Measurements from ENCODE around the gene NUP62.

Gene NUP62

DNA sequence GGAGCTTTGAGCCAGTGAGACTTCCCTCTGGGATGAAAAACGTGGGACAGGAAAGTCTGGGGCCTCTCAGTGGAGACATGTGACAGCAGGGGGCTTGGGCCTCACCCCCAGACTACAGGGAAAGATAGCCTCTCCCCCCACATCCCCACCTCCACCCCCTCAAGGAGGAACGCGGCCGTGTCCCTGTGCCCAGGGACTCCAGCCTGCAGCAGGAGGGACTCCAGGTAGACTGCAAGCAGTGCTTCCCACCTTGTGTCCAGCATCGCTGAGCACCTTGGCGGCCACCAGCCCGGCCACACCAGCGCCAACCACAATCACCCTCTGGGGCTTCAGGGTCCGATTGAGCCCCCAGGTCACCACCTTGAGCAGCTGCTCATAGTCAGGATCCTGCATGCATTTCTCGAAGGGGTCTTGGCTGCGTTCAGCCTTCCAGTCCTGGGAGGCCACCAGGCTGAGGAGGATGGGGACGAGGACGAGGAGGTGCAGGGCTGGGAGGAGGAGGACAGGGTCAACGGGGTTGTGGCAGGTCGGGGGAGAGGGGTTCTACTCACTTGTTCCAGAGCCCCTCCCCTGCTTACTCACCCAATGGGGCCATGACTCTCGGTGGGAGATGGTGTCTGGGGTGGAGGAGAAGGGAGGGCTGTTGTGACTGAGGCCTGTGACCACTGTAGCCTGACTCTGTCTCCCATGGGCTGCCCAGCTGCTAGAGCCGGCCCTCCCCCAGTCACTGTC lies 33.6 kb downstream of the NUP62 start:
- no peak for DNase-seq

DNA sequence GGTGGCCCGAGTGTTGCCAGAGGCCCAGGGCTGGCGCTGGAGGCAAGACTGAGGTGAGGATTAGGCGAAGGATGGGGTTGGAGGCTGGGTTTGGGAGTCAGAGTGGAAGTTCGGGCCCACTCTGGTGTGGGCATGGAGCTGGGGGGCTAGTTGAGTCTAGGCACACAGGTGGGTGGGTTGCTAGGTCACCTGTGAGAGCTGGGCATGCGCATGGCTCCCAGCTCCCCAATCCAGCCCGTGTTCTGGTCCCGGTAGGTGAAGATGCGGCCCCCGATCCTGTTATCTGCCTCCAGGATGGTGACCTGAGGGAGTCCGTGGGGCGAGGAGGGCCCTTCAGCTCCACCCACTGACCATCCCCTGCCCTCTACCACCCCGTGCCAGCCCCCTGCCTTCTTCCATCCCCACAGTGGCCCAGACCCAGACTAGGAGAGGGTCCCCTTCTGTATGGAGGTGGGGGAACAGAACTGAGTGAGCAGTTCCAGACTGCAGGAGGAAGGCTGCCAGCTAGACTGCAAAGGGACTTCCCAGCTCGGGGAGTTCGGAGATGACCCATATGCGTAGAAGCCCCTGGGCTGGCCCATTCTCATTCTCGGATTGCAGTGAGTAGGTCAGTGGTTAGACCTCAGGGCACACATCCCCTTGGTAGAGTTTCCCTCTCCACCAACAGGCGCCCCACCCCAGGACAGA lies 34.3 kb downstream of the NUP62 start:
- DNase-seq: peak; percentile 75 to 88

DNA sequence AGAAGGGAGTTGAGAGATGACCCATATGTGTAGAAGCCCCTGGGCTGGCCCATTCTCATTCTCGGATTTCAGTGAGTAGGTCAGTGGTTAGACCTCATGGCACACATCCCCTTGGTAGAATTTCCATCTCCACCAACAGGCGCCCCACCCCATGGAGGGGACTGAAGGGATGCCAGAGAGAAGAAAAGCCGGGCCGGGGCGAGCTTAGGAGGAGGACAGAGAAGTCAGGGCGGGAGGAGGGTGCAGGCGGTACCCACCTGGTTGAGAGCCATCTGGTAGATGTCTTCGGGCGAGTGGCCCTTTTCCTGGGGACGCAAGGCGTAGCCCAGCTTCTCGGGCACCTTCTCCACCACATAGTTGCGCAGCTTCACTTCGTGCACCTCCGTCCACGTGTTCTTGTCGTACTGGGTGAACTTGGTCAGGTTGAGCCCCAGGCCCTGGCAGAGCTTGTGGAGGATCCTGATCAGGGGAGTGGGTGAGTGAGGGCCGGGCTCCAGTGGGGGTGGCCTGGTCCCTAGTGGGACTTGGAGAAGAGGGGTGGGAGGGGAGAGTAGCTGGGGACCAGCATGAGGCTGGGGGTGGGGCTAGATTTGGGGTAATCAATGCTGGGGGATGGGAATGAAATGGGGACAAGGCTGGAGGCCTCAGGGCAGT lies 35.2 kb downstream of the NUP62 start:
- no peak for DNase-seq

DNA sequence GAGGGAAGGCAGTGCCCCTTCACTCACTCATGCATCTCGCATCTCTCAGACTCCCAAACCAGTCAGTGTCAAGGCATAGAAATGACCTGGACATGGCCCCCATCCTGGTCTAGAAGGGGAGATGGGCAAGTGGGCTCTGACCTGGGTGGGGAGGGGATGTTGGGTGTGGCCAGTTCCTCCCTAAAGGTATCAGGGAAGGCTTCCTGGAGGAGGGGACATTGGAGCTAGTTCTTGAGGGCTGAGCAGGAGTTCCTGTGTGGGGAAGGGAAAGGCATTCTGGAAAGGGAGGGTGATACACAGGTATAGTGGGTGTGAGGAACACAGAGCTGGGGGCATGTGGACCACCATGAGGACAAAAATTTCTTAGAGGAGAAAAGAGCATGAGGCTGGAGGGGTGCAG lies 36.6 kb downstream of the NUP62 start:
- no peak for DNase-seq

DNA sequence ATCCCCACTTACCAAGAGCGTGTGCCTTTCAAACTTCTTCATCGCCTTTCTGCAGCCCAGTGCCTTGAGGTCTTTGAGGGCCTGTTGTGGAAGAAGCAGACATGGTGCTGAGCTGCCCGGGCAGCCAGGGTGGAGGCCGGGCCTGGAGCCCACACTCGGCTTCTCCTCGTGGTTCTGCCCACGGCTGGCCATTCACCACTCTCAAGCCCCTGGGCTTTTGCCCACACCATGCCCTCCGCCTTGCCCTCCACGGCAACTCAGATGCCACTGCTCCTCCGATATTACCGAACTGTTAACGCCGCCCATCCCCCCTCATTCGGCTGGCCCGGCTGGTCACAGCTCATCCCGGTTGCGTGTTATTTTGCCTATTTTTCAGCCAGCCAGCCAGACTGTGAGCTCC lies 37.9 kb downstream of the NUP62 start:
- DNase-seq: no peak

DNA sequence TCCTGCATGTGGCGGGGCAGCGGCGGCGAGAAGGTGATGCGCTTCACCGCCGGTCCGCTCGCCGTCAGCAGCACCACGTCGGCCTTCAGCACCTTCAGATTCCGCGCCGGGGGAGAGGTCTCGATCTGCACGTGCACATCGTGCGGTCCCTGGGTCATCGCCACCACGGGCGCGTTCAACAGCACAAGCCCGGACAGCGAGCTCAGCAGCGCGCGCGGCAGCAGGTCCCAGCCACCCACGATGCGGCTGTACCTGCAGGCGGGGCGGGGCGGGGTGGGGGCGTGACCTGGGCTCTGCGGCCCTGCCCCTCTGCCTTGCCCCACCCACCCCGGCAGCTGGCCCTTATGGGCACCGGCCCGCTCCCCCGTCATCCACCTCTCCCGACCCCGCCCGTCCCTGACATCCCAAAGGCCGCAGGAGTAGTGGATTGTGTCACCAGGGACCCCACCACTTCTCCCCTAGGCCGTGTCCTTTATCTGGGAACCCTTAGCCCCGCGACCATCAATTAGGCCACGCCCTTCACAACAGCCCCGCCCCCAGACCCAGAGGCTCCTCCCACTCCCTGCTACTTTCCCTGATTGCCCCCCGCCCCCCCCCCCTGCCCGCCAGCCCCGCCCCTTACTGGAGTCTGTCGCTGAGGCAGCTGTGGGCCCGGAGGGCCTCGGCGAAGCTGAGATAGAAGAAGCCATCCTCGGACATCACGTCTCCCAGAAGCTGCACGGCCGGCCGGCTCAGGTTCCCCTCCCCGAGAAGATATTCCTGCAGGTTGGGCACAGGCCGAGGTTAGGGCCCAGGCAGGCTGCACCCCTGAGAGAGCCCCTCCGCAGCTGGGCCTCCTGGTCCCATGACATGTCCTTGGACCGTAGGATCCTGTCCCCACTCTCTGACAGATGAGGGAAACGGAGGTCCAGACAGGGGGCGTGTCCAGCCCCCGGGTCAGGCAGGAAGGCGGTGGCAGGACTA lies 38.7 kb downstream of the NUP62 start:
- no peak for DNase-seq

DNA sequence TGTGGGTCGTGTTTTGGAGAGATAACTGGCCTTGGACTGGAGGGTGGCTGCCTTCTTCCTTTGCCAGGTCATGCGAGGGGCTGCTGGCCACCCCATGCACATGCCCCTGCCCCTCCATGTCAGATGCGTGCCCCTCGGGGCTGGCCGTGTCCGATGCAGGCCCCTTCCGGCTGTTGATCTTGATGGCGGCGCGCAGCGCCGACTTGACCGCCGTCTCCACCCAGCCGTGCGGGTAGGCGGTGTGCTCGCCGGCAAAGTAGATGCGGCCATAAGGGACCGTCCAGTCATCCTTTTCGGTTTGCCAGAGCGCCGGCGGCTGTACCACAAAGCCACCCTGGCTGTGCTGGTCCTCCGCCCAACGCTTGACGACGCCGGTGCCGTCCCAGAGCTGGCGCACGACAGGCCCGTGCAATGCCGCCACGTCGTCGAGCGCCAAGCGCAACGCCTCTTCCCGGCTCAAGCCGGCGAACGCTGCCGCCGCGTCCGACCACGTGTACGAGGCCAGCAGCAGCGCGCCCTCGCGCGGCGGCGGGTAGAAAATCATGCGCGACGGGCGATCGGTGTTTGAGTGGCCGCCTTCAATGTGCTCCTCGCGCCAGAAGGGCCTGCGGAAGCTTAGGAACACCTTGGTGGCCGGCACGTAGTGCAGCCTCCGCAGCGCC lies 39.5 kb downstream of the NUP62 start:
- DNase-seq: peak; percentile 64 to 85

DNA sequence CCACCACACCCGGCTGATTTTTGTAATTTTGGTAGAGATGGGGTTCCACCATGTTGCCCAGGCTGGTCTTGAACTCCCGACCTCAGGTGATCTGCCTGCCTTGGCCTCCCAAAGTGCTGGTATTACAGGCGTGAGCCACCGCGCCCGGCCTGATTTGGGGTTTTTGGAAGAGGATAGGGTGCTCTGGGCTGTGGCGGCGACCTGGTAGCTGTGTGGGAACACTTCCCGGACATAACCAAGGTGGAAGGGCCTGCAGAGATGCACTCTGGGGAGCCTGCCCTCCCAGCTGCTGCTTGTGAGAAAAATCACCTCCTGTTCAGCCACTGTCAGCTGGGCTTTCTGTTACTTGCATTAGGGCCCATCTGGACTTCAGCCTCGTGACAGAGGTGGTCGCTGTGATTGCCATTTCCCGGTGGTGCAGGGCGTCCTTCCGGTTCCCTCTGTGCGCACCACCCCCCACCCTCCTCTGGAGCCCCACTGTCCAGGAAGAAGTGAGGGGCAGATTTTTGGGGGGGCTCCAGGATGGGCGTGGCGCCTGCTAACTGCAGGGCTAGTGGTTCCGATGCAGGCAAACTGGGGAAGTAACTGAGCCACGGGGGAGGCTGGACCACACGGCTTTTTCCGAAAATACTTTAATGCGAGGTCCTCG lies 40.1 kb downstream of the NUP62 start:
- no peak for DNase-seq

DNA sequence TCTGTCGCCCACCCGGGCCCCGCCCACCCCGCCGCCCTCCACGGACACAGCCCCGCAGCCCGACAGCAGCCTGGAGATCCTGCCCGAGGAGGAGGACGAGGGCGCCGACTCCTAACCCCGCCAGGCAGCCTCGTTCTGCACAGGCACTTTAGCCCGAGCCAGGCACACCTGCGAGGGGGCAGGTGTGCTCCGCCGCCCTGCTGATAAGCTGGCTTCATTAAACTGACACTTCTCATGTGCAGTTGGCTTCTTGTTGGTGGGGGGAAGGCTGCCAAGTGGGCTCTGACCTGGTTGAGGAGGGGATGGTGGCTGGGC lies 40.8 kb downstream of the NUP62 start:
- no peak for DNase-seq

DNA sequence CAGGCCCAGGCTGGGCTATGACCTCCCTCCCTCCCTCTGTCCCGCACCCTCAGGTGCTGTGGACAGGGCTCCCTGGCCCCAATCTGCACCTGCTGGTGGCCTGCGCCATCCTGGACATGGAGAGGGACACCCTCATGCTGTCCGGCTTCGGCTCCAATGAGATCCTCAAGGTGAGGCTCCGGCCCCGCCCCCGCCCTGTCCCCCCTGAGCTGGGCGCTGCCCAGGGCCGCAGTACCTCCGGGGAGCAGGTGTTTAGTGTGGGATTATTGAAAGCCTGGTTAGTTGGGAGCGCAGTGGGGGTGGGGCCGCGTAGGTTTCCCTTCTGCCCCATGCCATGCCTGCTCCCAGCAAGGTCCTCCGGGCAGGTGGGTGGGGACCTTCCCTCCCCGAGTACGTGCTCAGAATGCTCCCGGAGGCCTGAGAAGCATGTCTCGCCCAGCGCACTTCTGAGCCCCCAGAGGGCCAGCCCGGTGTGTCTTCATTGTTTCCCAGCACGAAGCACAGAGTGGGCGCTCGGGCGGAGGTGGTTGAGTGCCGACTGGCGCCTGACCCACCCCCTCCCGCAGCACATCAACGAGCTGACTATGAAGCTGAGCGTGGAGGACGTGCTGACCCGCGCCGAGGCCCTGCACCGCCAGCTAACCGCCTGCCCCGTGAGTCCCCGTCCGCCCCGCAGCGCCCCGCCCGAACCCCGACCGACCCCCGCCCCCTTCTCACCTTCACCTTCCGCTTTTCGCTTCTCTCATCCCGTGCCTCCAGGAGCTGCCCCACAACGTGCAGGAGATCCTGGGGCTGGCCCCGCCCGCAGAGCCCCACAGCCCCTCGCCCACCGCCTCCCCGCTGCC lies 41.4 kb downstream of the NUP62 start:
- peak in 1 of 2 donors; percentile 18 for DNase-seq

DNA sequence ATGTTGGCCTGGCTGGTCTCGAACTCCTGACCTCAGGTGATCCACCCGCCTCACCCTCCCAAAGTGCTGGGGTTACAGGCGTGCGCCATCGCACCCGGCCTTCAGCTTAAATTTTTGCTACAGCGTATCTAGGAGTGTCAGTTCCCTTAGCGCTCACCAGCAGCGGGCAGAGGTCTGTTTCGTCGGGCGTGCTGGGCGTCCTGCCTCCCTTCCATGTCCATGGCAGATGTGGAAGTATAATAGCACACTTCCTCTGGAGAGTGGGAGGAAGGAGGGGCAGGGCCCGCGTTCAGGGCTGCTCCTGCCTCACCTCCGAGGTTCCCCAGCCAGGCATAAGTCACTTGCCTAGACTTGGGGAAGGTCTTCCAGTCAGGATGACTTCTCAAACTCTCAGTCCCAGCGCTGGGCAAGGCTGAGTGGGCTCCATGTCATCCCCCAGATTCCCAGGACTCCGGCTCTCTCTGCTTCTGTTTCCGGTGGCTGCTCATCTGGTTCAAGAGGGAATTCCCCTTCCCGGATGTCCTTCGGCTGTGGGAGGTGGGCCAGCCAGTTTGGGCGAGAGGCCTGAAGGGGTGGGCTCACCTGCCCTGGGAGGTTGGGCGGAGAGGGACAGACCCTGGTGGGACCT lies 42.2 kb downstream of the NUP62 start:
- DNase-seq: peak in 1 of 2 donors; percentile 27

DNA sequence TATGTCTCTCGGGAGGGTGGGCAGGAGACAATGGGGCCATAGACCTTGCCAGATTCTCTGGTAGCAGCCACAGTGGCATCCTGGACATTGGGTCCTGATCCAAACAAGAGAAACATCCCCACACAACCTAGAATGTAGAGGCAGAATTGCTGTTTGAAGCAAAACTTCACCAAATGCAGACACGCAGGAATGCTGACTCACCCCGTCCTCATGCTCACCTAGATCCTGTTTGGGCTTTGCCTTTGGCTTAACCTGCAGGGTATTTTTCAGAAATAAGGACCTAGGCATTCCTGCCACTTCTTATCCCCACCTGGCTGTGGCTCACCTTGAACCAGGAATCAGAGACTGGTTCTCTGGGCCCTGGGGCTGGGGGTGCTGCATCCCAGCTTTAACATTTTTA lies 44.5 kb downstream of the NUP62 start:
- DNase-seq: no peak

DNA sequence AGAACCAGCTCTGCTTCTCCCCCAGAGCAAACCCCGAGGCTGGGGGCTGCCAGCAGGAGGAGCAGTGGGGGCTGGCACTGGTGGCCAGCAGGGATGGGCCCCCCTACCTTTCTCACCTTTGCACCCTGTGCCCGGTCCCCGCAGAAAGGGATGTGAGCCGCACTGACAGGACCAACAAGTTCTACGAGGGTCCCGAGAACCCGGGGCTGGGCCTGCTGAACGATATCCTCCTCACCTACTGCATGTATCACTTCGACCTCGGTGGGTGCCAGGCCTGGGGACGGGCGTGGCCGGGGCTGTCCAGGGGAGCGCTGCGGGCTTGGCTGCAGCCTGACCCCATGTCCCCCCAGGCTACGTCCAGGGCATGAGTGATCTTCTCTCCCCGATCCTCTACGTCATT lies 45.2 kb downstream of the NUP62 start:
- no peak for DNase-seq

DNA sequence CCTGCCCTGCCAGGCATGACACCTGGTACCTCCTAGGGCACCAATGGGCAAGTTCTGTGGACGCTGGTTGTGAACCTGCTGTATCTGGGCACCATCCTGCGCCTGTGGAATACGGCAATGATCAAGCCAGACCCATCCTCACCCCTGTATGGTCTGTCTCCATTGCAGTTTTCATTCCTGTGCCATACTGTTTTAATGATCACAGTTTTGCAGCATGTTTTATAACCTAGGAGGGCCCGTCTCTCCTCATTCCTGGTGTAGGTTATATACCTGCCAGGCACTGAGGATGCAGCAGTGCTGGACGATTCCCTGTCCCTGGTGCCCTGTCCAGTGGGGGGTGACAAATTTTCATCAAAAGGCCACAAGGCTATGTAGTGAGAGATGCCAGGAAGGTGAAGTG lies 46.2 kb downstream of the NUP62 start:
- no peak for DNase-seq

DNA sequence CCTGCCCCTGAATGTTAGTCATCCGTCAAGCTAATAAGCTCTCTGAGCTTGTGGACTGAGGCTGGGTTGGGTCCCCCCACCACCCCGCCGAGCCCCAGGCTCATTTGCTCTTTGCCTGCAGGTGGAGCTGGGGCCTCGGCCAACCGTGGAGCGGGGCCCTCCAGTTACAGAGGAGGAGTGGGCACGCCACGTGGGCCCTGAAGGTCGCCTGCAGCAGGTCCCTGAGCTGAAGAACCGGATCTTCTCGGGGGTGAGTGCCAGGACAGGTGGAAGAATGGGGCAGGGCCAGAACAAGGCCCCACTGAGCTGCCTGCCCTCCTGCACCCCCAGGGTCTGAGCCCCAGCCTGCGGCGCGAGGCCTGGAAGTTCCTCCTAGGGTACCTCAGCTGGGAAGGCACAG lies 46.7 kb downstream of the NUP62 start:
- no peak for DNase-seq

DNA sequence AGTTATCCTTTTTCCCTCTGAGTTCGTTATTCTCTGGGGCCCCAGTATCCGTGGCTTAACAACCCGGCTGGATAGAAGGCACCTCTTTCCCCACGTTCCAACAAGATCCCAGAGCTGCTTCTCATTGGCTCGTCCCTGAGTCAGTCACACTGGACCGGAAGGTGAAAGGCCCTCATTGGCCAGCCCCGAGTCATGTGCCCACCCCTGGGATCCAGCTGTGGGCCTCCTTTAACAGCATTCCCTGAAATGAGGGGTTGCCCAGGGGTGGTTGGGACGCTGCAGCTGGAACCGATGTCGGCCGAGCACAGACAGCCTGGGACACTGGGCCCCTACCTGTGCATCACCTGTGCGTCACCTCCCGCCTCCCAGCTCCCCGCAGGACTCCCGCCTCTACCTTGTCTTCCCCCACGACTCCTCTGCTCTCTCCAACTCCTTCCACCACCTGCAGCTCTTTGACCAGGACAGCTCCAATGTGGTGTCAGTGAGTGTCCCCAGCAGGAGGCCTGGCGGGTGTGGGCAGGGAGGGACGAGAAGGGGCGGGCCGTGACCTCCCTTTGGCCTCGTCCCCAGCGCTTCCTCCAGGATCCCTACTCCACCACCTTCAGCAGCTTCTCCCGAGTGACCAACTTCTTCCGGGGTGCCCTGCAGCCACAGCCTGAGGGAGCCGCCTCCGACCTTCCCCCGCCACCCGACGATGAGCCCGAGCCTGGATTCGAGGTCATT lies 47.5 kb downstream of the NUP62 start:
- DNase-seq: no peak

DNA sequence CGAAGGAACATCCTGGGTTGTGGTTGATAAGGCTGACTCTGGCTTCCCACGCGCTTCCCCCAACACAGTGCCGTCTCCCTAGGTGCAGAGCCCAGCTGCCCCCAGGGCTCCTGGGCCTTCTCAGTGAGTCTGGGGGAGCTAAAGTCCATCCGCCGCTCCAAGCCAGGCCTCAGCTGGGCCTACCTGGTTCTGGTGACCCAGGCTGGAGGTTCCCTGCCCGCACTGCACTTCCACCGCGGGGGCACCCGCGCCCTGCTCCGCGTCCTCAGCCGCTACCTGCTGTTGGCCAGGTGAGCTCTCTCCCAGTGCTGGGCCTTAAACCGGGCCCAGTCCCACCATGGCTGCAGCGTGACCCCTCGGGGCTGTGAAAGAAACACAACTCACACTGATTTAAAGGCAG lies 48.1 kb downstream of the NUP62 start:
- DNase-seq: no peak

DNA sequence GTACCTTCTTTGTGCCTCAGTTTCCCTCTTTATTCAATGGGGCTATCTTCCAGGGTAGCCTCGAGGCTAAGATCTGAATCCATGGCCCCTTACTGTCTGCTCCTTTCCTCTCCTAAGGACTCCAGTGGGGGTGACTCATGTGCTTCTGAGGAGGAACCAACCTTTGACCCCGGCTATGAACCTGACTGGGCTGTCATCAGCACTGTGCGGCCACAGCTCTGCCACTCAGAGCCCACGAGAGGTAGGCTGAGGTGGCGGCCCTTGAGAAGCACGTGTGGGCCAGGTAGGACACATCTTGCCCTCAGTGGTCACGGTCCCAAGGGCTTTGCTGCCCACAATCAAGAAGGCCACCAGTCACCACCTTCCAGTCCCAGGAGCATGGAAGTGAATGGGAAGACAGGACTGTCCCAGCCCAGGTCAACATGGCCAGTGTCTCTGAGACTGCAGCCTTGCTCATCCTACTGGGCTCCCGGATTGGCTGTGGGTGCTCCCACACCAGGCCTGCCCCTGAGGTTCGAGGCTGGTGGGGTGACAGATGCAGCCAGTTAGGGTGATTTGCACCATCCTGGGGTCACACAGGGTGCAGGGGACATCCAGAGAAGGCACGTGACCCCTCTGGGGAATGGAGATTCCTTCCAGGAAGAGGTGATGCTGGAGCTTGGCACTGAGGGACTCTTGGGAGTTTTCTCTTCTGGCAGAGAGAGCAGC lies 49.0 kb downstream of the NUP62 start:
- DNase-seq: no peak
